ENCODE measurements around the gene NDFIP2.
A peak's percentile ranks its signal among the peaks of the same experiment; 100 is the strongest.

NDFIP2 gene

DNA sequence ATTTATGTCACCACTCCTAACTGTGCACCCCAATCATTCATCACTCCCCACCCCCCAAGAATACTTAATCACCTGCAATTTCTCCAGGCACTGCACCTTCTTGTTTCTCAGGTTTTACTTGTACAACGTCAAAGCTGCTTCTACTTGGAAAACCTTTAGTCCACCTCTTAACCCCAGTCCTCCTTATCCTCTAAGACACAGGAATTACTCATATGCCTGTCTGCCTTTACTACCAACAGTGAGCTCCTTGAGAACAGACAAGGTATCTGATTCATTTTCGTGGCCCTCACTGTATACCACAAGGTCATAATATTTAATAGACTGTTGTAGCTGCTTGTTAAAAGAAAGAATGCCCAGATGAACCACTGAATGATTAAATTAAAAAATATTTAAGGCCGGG, 21.0 kb upstream of the NDFIP2 start:
- no peak for DNase-seq

DNA sequence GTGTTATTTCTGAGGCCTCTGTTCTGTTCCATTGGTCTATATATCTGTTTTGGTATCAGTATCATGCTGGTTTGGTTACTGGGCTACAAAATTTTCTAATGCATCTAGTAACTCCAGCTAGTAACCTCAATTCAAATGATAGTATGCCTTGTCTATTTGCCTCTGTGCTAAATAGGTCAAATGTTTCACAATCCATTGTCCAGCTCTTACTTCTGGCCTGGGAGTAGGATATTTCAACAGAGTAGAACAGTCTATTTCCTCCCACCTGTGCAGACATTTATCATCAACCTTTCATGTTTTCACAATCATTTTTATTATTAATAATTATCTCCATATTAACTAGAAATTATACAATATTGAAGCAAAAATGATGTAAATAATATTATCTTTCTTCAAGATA, 18.1 kb upstream of the NDFIP2 start:
- no peak for DNase-seq

DNA sequence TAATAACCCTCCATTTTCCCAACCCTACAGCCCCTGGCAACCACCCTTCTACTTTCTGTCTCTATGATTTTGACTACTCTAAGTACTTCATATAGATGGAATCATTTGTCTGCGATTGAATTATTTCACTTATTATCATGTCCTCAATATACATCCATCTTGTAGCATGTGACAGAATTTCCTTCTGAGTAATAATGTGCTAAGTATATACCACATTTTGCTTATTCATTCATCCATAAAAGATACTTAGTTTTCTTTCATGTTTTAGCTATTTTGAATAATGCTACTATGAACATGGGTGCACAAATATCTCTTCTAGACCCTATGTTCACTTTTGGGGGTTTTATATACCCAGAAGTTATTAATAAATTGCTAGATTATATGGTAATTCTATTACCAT, 17.4 kb upstream of the NDFIP2 start:
- no peak for DNase-seq

DNA sequence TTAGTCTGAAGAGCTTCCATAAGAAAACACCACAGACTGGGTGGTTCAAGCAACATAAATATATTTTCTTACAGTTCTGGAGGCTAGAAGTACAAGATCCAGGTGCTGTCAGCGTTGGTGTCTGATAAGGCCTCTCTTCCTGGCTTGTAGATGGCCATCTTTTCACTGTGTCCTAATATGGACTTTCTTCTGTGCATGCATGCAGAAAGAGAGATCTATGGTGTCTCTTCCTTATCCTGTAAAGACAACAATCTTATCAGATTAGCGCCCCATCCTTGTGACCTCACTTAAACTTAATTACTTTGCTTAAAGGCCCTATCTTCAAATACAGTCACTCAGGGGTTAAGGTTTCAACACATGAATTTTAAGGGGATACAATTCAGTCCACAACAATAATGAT, 14.1 kb upstream of the NDFIP2 start:
- no peak for DNase-seq

DNA sequence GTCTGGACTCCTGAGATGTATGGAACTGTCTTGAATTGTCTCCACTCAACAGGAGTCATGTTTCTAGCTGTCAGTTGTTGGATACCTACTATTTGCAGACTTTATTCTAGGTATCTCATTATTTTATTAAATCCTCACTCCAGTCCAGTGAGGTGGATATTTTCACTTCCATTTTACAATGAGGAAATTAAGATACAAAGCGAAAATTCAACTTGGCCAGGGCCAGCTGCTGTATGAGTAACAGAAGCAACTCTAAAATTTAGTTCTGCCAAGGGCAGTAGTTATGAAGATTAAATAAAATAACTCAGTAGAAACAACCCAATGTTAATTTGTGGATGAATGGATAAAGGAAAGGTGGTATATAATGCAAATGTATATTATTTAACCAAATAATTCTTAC, 12.6 kb upstream of the NDFIP2 start:
- no peak for DNase-seq

DNA sequence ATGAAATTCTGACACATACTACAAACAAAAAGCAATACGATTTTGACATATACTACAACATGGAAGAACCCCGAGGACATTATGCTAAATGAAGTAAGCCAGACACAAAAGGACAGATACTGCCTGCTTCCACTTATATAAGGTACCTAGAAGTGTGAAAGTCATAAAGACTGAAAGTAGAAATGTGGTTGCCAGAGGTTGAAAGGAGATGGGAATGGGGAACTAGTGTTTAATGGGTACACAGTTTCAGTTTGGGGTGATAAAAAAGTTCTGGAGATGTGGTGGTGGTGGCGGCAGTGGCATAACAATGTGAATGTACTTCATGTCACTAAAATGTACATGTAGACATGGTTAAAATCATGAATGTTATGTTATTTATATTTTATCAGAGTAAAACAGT, 12.1 kb upstream of the NDFIP2 start:
- DNase-seq = no peak

DNA sequence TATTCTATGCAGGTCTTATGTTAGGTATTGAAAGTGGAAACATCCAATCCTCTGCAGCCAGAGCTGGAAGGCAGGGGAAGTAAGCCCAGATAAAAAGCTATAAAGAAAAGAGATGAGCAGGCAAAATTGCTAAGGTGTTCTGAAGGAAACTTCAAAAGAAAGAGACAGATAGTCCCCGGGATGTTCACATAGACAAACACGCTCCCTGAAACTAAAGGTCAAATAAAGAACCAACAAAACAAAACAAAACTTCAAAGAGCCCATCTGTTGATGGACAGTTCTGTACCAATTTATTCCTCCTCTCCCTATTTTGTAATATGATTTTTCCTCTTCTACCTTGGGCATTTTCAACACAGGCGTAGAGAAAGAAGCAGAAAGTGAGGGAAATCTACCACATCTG, 11.3 kb upstream of the NDFIP2 start:
- no peak for DNase-seq

DNA sequence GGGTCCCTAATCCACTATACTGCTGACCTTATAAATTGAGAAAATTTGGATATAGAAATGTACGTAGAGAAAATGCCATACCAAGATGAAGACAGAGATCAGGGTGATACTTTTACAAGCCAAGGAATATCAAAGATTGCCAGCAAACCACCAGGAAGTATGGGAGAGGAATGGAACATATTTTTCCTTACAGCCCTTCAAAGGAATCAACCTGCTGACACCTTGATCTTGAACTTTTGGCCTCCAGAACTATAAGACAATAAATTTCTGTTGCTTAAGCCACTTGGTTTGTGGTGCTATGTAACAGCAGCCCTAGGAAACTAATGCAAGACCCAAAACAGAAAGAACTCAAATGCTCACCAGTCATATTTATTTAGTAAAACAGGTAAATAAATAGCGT, 10.3 kb upstream of the NDFIP2 start:
- DNase-seq = no peak

DNA sequence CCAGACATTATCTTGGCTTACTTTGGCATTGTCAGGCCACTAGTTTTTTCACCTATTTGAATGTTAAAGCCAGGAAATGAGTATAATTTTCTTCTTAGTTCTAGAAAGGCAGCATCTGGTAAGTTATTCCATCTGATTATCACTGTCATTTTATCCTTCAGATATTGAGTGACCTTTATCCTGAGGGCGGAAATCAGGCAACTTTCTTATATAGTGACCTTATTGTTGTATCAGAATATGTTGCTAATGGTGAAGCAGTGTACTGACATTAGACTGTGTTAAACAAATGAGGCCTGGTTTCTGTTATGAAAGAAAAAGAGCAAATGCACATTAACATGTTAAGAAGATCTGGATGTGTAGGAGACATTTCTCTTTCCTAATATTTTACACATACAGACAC, 5.4 kb upstream of the NDFIP2 start:
- DNase-seq = no peak

DNA sequence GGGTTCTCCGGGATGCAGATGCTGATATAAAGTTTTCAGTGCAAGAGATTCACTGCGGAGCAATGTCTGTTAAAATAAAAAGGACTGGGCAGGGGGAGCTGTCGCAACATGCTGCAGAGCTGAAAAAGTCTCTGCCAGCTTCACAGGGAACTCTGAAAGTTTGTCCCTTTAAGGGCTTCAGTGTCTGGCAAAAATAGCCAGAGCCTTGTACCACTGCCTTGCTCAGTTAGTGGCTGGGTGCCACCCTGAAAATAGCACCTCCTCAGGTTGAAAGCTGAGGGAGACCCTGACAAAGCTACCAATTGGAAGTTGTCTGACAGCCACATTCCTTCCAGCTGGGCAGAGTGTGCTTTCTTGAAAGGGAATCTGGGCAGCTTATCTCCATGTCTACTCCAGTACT, 3.0 kb upstream of the NDFIP2 start:
- DNase-seq = no peak

DNA sequence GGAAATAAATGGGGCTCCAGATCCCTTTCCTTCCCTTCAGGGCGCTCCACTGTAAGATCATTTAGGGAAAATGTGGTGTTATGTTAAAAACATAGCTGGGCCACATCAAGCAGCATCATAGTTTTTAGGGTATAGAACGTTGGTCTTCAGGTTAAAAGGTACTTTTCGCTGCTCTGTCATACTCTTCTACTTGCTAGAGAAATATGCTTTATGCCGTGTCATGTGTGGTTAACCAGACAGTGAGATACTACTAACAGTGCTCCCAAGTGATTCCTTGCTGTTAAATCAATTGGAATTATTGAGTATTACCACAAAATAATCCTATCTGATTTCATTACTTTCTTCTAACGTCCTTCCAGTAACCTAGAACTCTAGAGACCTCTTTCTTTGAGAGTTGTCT, 1.1 kb upstream of the NDFIP2 start:
- DNase-seq = no peak

DNA sequence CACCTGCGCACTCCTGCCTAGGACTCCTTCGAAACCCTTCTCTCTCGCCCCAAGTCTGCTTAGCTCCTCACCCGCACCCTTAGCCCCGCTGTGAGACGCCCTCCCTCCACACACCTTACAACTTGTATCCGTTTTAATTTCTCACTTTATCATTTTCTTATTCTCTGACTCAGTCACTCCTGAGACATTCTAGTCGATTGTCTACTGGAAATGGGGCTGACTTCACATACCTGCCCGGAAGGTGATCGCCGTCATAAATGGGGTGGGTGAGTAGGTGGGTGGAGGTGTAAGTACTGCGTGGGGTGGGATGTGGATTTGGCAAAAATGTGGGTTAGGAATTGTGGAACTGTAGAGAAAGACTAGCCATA, 714 bp downstream of the NDFIP2 start:
- DNase-seq = peak; percentile 30

DNA sequence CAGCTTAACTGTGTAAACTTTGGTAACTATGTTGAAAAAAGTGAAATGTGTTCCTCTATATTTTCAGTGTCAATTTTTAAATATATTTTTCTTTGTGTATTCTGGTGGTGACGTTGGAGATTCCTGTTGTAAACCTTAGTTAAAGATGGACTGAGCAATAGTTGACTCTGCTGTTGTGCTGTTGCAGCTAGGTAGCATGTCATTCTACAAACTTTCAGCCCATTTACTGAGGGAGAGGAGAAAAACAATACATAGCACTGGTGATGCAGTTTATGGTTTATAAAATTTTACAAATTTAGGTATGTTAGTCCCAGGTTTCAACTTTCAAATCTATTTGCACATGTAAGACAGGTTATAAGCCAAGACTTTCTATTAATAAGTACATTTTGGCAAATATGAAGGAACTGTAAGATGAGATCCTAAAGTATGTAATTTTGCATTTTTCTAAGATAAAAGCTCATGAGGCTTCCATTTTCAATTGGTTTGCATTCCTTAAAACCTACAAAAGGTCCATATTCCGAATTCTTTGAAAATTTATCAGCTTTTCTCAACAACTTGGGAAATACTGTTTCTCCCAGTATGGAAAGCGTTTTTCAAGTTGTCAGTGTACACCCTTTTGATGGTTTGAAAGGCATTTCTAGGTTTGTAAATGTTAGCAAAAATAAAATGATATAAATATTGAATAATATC, 1.5 kb downstream of the NDFIP2 start:
- no peak for DNase-seq

DNA sequence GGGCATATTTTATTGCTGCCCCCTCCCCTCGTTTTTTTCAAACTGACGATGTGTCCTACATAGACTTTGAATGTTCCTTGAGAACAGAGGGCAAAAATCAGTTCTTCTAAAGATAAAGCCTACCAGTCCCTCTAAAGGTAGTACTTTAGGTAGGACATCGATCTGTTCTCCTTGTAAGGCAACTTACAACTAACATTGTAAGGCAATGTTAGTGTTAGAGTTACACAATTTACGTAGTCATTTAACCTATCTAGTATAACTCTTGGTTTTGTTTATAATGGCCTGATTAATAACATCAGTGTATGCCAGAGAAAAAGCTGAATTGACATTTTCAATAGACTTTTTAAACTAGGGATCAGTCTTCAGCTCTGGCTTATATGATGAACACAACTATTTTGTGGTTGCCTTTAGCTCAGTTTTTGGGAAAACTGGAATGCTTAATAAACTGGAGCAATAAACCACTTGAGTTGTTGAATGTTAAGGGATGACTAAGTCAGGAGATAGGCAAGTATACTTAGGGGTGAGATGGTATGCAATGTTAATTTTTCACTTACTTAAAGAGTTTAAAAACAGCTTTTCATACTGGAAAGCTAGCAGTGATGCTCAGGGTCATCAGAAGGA, 2.2 kb downstream of the NDFIP2 start:
- no peak for DNase-seq

DNA sequence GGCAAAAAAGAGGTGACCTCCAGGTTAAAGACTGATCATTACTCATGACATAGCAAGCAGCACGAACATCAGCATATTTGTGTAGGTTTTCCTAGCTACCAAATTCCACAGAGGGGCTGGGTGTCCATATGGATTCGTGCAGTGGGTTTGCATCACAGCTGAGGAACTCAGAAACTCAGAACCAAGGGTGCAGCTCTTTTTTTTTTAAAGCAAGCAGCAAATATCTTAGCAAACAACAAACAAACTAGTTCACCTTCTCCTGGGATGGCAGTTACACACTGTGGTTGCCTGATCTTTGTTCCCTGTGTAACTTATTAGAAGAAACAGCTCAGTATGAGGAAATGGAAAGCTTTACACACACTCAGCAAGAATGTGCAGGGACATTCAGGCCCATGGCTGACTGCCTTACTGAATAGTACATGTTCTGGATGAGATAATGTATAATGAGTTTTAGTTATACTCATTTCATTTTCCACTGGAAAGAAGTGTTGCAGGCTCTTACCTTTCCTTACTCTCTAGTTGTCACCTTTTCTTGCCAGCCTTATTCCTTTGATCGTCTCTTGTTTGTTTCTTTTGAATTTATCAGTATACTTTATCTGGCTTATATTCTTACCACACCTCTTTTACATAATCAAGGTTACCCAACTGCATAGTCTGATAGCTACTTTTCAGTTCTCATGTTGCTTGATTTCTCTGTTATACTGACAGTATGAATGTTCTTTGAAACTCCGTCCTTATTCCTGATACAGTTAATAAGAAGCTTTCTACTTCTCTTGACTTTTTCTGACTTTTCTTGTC, 4.3 kb downstream of the NDFIP2 start:
- peak; percentile 56 for DNase-seq

DNA sequence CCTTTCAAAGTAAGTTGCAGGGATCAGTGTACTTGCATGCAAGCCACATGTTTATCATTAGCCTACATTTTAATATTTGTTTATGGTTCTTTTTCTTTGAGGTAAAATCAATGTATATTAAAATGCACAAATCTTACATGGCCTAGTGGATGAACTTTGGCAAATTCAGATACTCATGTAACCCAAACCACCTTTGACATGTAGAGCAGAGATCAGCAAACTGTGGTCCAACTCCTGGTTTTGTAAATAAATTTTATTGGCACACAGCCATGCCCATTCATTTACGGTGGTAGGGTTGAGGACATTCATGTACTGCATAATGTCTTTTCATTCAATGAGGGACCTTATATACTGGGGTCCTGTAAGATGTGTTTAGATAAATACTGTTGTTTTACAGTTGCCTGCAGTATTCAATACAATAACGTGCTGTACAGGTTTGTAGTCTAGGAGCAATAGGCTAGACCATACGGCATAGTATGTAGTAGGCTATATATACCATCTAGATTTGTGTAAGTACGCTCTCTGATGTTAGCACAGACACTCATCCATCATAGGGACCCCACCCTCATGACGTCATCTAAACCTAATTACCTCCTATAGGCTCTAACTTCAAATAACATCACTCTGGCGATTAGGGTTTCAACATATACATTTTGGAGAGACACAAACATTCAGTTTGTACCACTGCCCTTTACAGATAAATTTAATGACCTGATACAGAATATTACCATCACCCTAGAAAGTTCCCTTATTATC, 5.7 kb downstream of the NDFIP2 start:
- DNase-seq = no peak

DNA sequence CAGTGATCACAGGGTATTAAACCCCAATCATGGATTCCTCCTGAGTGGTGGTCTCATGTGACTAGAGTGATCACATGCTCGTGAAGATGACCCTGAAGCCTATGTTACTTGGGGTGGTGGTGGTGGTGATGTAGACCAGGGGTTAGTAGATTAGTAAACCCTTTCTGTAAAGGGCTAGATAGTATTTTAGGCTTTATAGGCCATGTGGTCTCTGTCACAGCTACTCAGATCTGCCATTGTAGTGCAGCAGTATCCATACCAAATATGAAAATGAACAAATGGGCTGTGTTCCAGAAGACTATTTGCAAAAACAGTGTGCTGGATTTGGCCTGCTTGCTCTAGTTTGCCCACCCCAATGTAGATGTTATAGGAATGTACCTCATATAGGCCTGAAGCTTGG, 9.4 kb downstream of the NDFIP2 start:
- no peak for DNase-seq

DNA sequence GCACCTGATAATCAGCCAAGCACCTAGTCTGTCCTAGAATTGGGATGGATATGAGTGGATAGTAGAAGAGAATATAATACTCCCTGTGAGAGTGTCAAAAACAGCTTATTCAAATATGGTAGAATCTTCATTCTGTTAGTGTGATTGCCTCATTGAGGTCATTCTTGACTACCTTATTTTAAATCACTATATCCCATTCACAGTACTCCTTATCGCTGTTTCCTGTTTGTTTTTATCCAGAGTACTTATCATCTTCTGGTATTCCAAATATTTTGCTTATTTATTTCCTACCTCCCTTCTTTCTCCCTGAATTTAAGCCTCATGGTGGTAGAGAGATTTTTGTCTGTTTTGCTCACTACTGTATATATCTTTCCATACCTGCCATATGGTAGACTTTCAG, 9.9 kb downstream of the NDFIP2 start:
- DNase-seq = no peak

DNA sequence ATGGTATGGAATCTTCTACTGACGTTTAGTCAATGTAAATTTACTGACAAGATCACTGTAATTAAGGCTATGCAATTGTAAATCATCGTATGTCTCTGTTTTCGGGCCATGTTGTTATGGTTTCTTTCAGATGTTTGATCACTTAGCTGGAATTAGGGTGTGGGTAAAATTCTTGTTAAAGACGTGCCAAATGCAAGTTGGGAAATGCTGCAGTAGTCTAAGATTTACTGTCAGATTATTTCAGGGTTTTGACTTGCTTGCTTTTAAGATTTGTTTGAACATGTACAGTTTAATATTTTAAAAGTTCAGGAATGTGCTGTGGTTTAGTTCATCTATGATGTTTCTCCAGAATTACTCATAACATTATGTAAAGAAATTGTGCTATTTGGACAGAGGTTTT, 10.8 kb downstream of the NDFIP2 start:
- DNase-seq = no peak

DNA sequence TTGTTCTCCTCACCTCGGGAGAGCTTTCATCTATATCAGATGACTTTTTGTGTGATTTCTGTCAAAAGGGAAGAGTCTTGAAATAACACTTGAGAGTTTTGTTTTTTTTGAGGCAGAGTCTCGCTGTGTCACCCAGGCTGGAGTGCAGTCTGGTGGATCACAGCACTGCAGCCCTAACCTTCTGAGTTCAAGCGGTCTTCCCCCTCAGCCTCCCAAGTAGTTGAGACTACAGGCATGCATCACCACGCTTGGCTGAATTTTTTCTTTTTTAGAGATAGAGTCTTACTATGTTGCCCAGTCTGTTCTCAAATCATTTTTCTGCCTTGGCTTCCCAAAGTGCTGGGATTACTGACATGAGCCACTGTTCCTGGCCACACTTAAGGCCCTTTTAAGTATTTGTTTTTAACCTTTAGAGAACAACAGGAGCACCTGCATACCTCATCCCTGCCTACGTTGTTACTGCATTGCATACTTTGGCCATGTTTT, 11.4 kb downstream of the NDFIP2 start:
- no peak for DNase-seq

DNA sequence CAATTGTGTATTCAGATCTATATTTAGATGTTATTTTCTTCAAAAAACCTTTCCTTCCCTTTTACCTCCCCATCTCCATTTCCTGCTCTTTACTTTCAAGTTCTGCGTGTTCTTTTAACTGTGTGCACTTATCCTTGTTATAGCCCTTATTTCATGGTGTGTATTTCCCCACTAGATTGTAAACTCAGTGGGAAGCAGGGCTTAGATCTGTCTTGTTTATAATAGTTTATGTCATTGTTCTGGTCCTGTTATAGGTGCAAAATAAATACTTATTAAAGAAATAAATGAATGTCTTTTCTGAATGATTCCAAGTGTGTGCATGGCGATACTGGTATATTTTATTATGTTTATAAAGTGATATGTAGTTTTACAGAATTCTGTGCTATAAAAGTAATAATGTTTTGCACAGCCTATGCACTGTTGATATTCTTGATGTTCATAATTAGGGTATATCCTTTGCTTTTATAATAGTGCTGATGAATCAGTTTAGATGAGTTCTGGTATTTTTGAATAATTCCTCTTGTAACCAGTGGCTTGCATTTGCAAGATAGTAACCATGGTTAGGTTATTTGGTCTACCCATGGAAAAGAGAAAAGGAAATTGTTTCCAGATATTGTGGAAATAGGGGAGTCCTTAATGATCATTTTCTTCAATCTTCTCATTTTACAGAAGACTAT, 12.1 kb downstream of the NDFIP2 start:
- no peak for DNase-seq

DNA sequence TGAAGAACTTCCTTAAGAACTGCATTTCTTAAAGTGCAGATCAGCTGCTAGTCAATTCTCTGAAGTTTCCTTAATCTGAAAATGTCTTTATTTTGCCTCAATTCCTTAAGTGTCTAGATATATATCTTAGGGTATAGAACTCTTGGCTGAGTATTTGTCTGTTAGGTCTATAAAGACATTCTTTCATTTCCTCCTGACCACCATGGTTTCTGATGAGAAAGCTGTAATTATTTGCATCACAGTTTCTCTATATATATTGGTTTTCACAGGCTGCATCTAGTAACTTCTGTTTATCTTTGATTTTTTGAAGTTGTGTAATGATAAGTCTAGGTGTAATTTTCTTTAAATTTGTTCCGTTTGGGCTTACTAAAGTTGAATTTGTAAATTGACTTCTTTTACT, 15.2 kb downstream of the NDFIP2 start:
- DNase-seq = no peak

DNA sequence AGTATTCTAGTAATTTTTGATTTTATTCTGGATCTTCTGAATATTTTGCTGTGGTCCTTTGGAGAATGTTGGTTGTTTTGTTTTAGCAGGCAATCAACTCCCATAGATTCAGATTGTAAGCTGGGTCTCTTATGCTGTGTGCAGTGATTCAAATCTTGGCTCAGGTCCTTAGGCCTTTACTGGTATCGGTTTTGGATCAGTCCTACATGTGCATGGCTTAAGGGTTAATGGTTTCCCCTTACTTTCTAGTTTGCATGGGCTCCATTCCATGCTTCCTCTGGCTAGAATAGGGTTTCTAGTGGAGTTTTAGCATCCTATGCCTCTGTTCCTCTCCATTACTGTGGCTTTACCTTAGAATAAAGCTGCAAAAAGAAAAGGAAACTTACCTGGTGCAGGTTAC, 16.1 kb downstream of the NDFIP2 start:
- no peak for DNase-seq

Measured in left hindlimb (tissue), 1 donor.